Thymus (tissue), 14 donors: ENCODE data around the gene LILRB2. TPM values are rescaled to one million over a fixed set of nuclear protein-coding genes. Genes with fewer than 3 reads are reported as not detected.
"Not testable (repeated sequence)": the region's sequence is repeated elsewhere in the genome, so short reads cannot be mapped to it uniquely, and the experiment has no call there.

Source experiments
- DNase-seq, 9 donors: peaks; one replicate each; pipeline ENCODE4 v3.0.0-alpha.2; 2013; ENCODE audit warnings: low spot score in 9 of 9, low read depth in 6 of 9, missing footprints in 1 of 9
- H3K27ac ChIP-seq, 2 donors: one replicate each; pipeline ENCODE4 v1.5.1; 2013; ENCODE audit warnings: control low read depth in 1 of 2, low read depth in 1 of 2, low read length in 1 of 2, mild to moderate bottlenecking in 1 of 2, moderate library complexity in 1 of 2
- H3K27me3 ChIP-seq, 2 donors: one replicate each; pipeline ENCODE4 v1.5.1; 2013; ENCODE audit warnings: low read length in 1 of 2; ENCODE audit not compliant: control insufficient read depth in 2 of 2, insufficient read depth in 1 of 2
- H3K36me3 ChIP-seq, 2 donors: one replicate each; pipeline ENCODE4 v1.5.1; 2013; ENCODE audit warnings: low read length in 1 of 2, mild to moderate bottlenecking in 1 of 2, moderate library complexity in 1 of 2; ENCODE audit not compliant: control insufficient read depth in 2 of 2, insufficient read depth in 2 of 2
- H3K4me1 ChIP-seq, 2 donors: one replicate each; pipeline ENCODE4 v1.5.1; 2013; ENCODE audit warnings: low read length in 2 of 2; ENCODE audit not compliant: control insufficient read depth in 2 of 2, insufficient read depth in 2 of 2
- H3K4me3 ChIP-seq, 2 donors: one replicate each; pipeline ENCODE4 v1.5.1; 2013; ENCODE audit warnings: low read length in 2 of 2, control low read depth in 1 of 2, mild to moderate bottlenecking in 1 of 2
- H3K9me3 ChIP-seq, 2 donors: one replicate each; pipeline ENCODE4 v1.5.1; 2013; ENCODE audit warnings: low read length in 1 of 2, mild to moderate bottlenecking in 1 of 2; ENCODE audit not compliant: control insufficient read depth in 2 of 2, insufficient read depth in 1 of 2
- WGBS: extraction: QIAGEN DNeasy Blood & Tissue Kit; methylation state at CpG from one replicate; pipeline ENCODE4 v1.1.7; 2013; 5-methylcytosine and 5-hydroxymethylcytosine counted together
- long read RNA-seq, 10 donors: transcript quantifications; one replicate each; lab custom pipeline, GENCODE V29; 2026
- polyA plus RNA-seq: library from polyadenylated mRNA; stranded (reverse); fragments of 200-250 nt; gene quantifications from one replicate; pipeline ENCODE4 v1.2.3, GENCODE V29; 2013
- total RNA-seq: library from RNA; stranded (reverse); fragments of 120-200 nt; gene quantifications from one replicate; pipeline ENCODE4 v1.2.4, GENCODE V29; 2013
- donor health status: healthy.

LILRB2 gene
- total RNA-seq (0.90 TPM), polyA plus RNA-seq (7.3 TPM)
- long read RNA-seq, donor 1, result 0 reads
- long read RNA-seq, donor 2, result 0 reads
- long read RNA-seq, donor 3, result 0 reads
- long read RNA-seq, donor 4, result 0 reads
- long read RNA-seq, donor 5, result 0 reads
- long read RNA-seq, donor 6, partial matches to known transcripts, result 0 of 1 reads
- long read RNA-seq, donor 6, other reads (novel, unspliced or antisense), result 0 of 1 reads
- long read RNA-seq, donor 7, result 0 reads
- long read RNA-seq, donor 8, result 0 reads
- long read RNA-seq, donor 9, result 0 reads
- long read RNA-seq, donor 10, partial matches to known transcripts, result 0 of 1 reads
- long read RNA-seq, donor 10, other reads (novel, unspliced or antisense), result 0 of 1 reads

DNA sequence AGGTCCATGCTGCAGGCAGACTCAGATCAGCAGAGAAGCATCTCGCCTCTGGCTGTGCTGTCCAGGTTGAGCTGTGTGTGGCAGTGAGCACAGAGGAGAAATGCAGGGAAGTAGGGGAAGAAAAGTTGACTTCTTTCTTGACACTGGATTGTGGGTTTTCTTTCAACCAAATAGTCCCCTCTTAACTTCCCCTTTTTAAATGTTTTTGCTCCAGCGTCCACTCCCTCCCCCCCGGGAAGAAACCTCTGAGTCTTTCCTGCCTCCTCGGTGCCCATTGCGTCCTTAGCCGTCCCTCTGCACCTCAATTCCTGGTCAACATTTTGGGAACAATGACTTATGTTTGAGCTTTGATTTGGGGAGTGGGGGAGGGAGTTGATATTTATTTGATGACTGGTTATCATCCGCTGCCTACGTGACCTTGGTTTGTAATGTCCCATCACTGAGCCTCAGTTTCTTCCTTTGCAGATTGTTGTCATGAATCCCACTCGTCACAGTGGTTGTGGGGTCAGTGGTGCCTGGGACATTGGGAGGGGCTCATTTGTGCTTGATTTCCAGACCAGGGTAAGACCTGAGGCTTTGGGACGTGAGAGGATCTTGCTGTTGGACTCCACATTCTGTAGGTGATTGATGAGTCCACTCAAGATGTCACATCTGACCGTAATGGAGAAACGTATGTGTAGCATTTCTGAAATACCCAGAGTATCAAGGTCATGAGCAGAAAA is at the start of gene LILRB2:
Gene LILRB2, minus strand, starts transcription at position 104 of the 722 bp plus-strand sequence. CDS start 614 bp downstream, outside the sequence.
- no peak for DNase-seq
- peaks cover 9 to 31% of the 10 kb centered on the region in 2 donors for H3K4me1 ChIP-seq
- peaks cover 0 to 16% of the 10 kb centered on the region in 2 donors for H3K27me3 ChIP-seq
- 52% methylated on average over 12 of the region's 12 CpGs for whole genome bisulfite sequencing
- H3K27ac ChIP-seq, result no peak within 1 kb of the TSS
- no peaks in the 10 kb centered on the region for H3K36me3 ChIP-seq
- no peak within 1 kb of the TSS for H3K4me3 ChIP-seq
- H3K9me3 ChIP-seq, result peaks cover 0 to 4% of the 10 kb centered on the region in 2 donors

DNA sequence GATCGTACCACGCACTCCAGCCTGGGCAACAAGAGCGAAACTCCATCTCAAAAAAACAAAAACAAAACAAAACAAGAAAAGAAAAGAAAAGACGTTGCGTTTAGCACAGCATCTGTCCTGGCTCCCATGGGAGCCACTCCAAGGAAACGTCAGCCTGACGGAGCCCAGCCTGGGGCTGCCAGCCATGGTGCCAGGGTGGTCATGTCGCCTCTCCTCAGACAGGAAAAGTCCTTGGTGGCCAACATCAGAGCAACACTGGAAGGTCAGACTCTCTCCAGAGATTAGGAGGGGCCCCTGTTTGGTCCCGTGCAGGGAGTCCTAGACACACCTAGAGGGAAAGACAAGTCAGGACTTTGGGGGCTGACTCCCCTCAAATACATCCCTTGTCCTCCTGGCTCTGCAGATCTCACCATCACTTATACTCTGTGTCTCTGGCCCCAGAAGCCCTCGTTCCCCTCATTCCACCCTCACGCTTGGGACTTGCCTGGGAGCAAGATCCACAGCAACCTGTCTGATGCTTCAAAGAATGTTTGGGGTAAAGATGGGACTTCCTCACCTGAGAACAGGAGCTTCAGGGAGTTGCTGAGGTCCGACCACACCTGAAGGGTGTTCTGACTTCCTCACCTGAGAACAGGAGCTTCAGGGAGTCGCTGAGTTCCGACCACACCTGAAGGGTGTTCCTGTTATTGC is 48.7 kb upstream of the LILRB2 start:
- Histone ChIP-seq H3K9me3 (no peaks in the 10 kb centered on the region), H3K4me3 (no peak overlapping the region), H3K27ac (no peak overlapping the region), H3K36me3 (no peaks in the 10 kb centered on the region), H3K4me1 (peaks cover 4 to 9% of the 10 kb centered on the region in 2 donors), H3K27me3 (no peaks in the 10 kb centered on the region)
- no peak for DNase-seq
- 95% methylated on average over 14 of the region's 14 CpGs for WGBS

DNA sequence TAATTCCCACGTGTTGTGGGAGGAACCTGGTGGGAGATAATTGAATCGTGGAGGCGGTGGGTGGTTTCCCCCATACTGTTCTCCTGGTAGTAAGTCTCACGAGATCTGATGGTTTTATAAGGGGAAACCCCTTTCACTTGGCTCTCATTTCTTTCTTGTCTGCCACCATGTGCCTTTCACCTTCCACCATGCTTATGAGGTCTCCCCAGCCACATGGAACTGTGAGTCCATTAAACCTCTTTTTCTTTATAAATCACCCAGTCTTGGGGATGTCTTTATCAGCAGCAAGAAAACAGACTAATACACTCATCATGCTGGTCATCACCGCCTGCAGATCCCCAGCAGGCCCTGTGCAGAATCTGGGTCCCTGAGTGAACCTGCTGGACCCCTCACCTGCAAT is 47.9 kb upstream of the LILRB2 start:
- H3K36me3 ChIP-seq, H3K4me3 ChIP-seq, H3K27me3 ChIP-seq, H3K4me1 ChIP-seq, DNase-seq, H3K9me3 ChIP-seq, H3K27ac ChIP-seq: not testable (repeated sequence)
- WGBS, result 94% methylated on average over 5 of the region's 5 CpGs

DNA sequence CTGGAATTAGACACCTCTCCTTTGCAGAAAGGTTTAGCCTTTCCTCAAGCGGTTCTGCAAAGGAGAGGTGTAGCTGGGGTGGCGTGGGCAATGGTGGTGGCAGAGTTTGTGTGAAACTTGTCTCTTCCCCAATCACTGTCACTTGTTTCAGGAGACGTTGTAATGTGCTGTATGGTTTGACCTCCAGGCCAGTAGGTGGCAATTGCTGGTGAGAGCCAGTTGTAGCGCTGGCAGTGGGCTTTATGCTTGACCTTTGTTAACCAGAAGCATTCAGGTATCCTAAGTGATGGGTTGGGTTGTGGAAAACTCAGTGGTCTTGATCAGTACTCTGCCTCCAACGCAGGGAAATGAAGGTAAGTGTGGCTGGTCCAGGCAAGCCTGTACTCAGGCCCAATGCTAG is 44.7 kb upstream of the LILRB2 start:
- H3K36me3 ChIP-seq, result no peaks in the 10 kb centered on the region
- H3K27ac ChIP-seq, result no peak overlapping the region
- H3K4me3 ChIP-seq, result no peak overlapping the region
- no peaks in the 10 kb centered on the region for H3K9me3 ChIP-seq
- WGBS, result 83% methylated on average over 5 of the region's 5 CpGs
- no peaks in the 10 kb centered on the region for H3K27me3 ChIP-seq
- H3K4me1 ChIP-seq, result peaks cover 4 to 9% of the 10 kb centered on the region in 2 donors
- DNase-seq, result no peak

DNA sequence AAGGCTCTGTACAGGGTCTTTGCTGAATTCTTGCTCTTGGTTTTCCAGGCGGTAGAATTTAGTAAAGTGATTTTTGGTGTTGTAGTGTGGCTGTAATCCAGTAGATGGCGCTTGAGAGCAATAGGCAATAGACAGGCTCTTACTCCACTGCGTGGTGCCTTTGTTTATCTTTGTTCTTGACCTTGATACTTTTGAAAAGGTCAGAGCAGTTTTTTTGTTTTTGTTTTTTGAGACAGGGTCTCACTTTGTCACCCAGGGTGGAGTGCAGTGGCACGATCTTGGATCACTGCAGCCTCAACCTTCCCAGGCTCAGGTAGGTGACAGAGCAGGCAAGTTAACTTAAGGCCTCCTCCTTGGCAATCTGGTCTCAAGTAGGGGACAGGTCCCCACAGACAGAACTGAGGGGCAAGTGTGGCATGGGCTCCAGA is 44.3 kb upstream of the LILRB2 start:
- no peaks in the 10 kb centered on the region for H3K36me3 ChIP-seq
- H3K27me3 ChIP-seq, result no peaks in the 10 kb centered on the region
- 19% methylated on average over 4 of the region's 4 CpGs for WGBS
- no peak overlapping the region for H3K4me3 ChIP-seq
- DNase-seq, result peak; percentile 42 to 84 (median 69)
- no peaks in the 10 kb centered on the region for H3K9me3 ChIP-seq
- H3K27ac ChIP-seq, result no peak overlapping the region
- H3K4me1 ChIP-seq, result peaks cover 4 to 9% of the 10 kb centered on the region in 2 donors

DNA sequence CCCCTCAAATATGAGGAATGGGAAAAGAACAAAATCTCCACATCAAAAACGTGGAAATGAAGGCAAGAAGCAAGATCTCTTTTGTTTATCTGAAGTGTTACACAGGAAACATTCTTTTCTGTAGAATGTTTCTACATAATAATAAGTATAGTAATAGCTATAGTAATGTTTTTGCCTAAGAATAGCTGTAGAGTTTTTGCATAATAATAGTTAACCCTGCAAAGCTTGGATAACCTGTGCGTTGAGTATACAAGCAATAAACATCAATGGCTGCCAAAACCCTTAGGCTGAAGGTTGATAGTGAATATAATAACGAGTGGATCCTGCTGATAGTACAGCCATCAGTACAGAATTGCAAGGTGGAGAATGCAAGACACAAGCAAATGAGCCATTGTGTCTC is 43.2 kb upstream of the LILRB2 start:
- no peak overlapping the region for H3K4me3 ChIP-seq
- 83% methylated on average over 3 of the region's 3 CpGs for WGBS

DNA sequence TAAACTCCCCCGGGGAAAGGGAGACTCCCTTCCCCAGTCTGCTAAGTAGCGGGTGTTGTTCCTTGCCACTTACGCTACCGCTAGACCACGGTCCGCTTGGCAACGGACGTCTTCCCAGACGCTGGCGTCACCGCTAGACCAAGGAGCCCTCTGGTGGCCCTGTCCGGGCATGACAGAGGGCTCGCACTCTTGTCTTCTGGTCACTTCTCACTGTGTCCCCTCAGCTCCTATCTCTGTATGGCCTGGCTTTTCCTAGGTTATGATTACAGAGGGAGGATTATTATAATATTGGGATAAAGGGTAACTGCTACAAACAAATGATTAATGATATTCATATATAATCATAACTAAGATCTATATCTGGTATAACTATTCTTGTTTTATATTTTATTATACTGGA is 42.0 kb upstream of the LILRB2 start:
- no CpG with 5 or more reads among the region's 13 CpGs for WGBS
- H3K27me3 ChIP-seq, H3K4me1 ChIP-seq, DNase-seq, H3K4me3 ChIP-seq, H3K27ac ChIP-seq, H3K9me3 ChIP-seq, H3K36me3 ChIP-seq: not testable (repeated sequence)

More for the DNA sequence above, 43.2 kb upstream of the LILRB2 start:
- Histone ChIP-seq H3K27ac (no peak overlapping the region), H3K36me3 (no peaks in the 10 kb centered on the region), H3K9me3 (no peaks in the 10 kb centered on the region), H3K27me3 (no peaks in the 10 kb centered on the region), H3K4me1 (peaks cover 4 to 9% of the 10 kb centered on the region in 2 donors)
- DNase-seq, result no peak

DNA sequence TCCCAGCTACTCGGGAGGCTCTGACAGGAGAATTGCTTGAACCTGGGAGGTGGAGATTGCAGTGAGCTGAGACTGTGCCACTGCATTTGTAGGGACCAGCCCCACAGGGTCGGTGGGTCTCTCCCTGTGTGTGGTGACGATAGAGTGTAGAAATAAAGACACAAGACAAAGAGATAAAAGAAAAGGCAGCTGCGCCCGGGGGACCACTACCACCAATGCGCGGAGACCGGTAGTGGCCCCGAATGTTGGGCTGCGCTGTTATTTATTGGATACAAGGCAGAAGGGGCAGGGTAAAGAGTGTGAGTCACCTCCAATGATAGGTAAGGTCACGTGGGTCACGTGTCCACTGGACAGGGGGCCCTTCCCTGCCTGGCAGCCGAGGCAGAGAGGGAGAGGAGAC is 41.4 kb upstream of the LILRB2 start:
- DNase-seq, result not testable (repeated sequence)
- WGBS, result 91% methylated on average over 10 of the region's 13 CpGs

More for the DNA sequence above, 41.4 kb upstream of the LILRB2 start:
- H3K27ac ChIP-seq, H3K4me1 ChIP-seq, H3K27me3 ChIP-seq, H3K4me3 ChIP-seq, H3K36me3 ChIP-seq, H3K9me3 ChIP-seq: not testable (repeated sequence)
